Measurements from ENCODE around the gene IVD. TPM values are rescaled to one million over a fixed set of nuclear protein-coding genes. Genes with fewer than 3 reads are reported as not detected.

The IVD gene
- total and polyA plus RNA-seq, 4 experiments from 2014 or later: 25.7 to 62.2 (median 41.6) TPM

DNA sequence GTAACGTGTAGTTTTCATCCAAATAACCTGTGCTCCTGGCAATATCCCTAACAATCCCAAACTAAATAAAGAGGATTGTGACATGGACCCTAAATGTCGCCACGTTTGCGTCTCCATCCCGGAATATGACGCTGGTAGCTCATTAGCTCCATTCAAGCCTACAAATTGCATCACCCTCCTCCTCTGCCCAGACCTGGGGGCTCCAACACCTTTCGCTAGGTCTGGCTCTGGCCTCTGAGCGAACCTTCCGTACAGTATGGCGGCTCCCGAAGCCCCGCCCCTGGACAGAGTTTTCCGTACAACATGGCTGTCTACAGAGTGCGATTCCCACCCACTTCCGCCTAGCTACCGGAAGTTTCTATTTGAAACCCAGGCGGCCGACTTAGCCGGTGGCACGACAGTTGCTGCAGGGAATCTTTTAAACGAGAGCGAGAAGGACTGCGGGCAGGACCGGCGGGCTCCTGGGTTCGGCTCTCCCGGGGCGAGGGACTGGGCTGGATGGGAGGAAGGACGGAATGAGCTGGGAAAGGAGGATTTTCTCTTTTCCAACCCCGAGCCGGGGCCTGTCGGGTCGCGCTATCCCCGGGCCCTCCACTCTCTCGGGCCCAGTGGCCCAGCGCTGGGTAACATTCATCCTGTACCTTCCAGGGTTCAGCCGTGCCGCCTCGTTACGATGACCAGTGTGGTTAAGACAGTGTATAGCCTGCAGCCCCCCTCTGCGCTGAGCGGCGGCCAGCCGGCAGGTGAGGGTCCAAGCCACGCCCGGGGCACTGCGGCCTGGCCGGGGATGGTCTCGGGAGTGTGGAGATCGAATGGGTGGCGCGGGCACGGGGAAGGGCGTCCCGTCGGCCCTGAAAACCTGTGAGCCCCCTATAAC is 22.8 kb upstream of the IVD start, which contains the start of gene KNSTRN:
Gene KNSTRN (plus strand): TSS at position 142 of the 877 bp plus-strand sequence. CDS start 115 bp downstream, at position 257.
- peaks cover 0 to 2% of the 10 kb centered on the region in 2 donors for H3K27me3 Mint-ChIP-seq
- no peaks in the 10 kb centered on the region for H3K9me3 ChIP-seq (ENCODE audit: control insufficient read depth in 1 of 2, low read length in 2 of 2)
- H3K27me3 ChIP-seq (ENCODE audit: insufficient read depth, low read length): no peaks in the 10 kb centered on the region
- peak within 1 kb of the TSS; percentile 67 to 88 for H3K4me3 ChIP-seq (ENCODE audit: low read length in 2 of 2)
- peaks cover 13% of the 10 kb centered on the region for H3K36me3 ChIP-seq (ENCODE audit: insufficient read depth, low read length)
- ChIA-PET POLR2A (ENCODE audit: partially characterized antibody) (interaction anchor here (0.8 to 3.0 kb wide), 7 partner anchors 11 to 187 kb away, joined by 3 to 25 read pairs (median 3); partner anchors contain the start of genes IVD, PLCB2 and RPUSD2), CTCF (ENCODE audit: partially characterized antibody) (interaction anchor here (1.0 to 5.8 kb wide), 7 partner anchors 13 to 104 kb away, joined by 3 to 48 read pairs (median 3); no protein-coding TSS in a partner anchor)
- H3K4me1 Mint-ChIP-seq: peaks cover 10 to 20% (median 16%) of the 10 kb centered on the region in 4 donors
- peaks cover 10 to 15% of the 10 kb centered on the region in 2 donors for H3K36me3 Mint-ChIP-seq
- H3K4me1 ChIP-seq (ENCODE audit: insufficient read depth, low read length): peaks cover 11% of the 10 kb centered on the region
- H3K4me3 Mint-ChIP-seq: peak within 1 kb of the TSS; percentile 92 to 99 (median 96)
- peak within 1 kb of the TSS; percentile 69 for H3K27ac ChIP-seq (ENCODE audit: low read depth, low read length)
- H3K27ac Mint-ChIP-seq: peak within 1 kb of the TSS; percentile 71 to 93 (median 88)
- no peaks in the 10 kb centered on the region for H3K9me3 Mint-ChIP-seq
- intact Hi-C loops (cut with micrococcal nuclease): loop anchor here (1.0 to 5.0 kb wide), 4 partner anchors 22 to 1931 kb away; partner anchors contain the start of genes DISP2, FAM98B, INAFM2 and IVD
- peak; percentile 90 to 95 (median 91) for DNase-seq

DNA sequence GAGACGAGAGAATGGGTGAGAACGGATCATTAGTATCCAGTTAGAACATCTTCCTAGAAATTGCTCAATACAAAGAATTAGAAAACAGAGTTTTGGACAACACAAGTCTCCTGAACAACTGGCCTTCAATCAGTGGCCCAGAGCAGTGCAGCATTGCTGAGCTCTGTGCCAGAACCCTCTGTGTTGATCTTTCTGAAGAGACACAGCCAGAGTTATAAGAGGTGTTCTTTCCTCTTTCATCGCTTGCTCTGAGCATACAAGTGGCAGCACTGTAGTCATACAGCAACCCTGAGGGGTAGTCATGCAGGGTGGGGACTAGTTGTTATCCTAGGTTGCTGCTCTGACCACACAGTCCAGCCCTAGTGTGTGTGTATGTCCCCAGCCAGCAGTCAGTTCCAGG is 19.1 kb upstream of the IVD start:
- Mint-ChIP-seq H3K4me3 (no peak overlapping the region), H3K27me3 (no peaks in the 10 kb centered on the region), H3K4me1 (peaks cover 10 to 20% (median 15%) of the 10 kb centered on the region in 4 donors), H3K36me3 (peaks cover 27 to 33% of the 10 kb centered on the region in 2 donors), H3K9me3 (no peaks in the 10 kb centered on the region), H3K27ac (no peak overlapping the region)
- H3K27ac ChIP-seq (ENCODE audit: low read depth, low read length): no peak overlapping the region
- no peak overlapping the region for H3K4me3 ChIP-seq (ENCODE audit: low read length in 2 of 2)
- CTCF ChIA-PET (ENCODE audit: partially characterized antibody): interaction anchor here (0.9 to 1.7 kb wide), 4 partner anchors 19 to 121 kb away, joined by 3 to 4 read pairs (median 4); no protein-coding TSS in a partner anchor
- H3K27me3 ChIP-seq (ENCODE audit: insufficient read depth, low read length): no peaks in the 10 kb centered on the region
- H3K9me3 ChIP-seq (ENCODE audit: control insufficient read depth in 1 of 2, low read length in 2 of 2): no peaks in the 10 kb centered on the region
- intact Hi-C loops (cut with micrococcal nuclease): no loop called here
- DNase-seq: no peak
- H3K4me1 ChIP-seq (ENCODE audit: insufficient read depth, low read length): peaks cover 11% of the 10 kb centered on the region
- POLR2A ChIA-PET (ENCODE audit: partially characterized antibody): no interaction called here
- peaks cover 17% of the 10 kb centered on the region for H3K36me3 ChIP-seq (ENCODE audit: insufficient read depth, low read length)

DNA sequence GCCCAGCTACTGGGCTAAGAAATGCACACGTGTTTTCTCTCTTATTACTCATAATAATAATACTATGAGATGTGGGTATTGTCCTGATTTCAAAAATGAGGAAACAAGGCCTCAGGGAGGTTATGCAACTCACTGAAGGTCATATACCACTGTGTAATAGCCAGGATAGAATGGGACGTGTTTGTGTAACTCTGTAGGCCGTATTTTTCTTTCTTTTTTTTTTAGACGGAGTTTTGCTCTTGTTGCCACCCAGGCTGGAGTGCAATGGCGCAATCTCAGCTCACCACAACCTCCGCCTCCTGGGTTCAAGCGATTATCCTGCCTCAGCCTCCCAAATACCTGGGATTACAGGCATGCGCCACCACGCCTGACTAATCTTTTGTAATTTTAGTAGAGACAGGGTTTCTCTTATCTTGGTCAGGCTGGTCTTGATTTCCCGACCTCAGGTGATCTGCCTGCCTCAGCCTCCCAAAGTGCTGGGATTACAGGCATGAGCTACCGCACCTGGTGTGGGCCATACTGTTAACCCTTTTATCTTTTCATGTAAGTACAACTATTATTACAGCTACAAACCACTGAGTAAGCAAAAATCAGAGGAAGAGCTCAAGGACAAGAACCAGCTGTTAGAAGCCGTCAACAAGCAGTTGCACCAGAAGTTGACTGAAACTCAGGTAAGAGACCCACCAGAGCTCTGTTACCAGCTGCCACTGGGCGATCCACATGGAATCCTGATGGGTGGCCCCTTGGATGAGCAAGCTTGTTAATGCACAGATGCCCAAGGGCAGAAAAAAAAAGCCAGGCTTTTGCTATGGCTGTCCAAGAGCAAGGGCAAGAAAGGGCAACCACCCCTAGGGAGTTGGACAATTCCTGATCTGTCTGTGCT is 16.4 kb upstream of the IVD start:
- POLR2A ChIA-PET (ENCODE audit: partially characterized antibody): interaction anchor here (0.8 to 1.1 kb wide), 2 partner anchors 9 to 28 kb away, joined by 3 read pairs; no protein-coding TSS in a partner anchor
- Histone ChIP-seq H3K4me1 (ENCODE audit: insufficient read depth, low read length) (no peaks in the 10 kb centered on the region), H3K4me3 (ENCODE audit: low read length in 2 of 2) (no peak overlapping the region), H3K9me3 (ENCODE audit: control insufficient read depth in 1 of 2, low read length in 2 of 2) (no peaks in the 10 kb centered on the region), H3K36me3 (ENCODE audit: insufficient read depth, low read length) (peaks cover 17% of the 10 kb centered on the region), H3K27ac (ENCODE audit: low read depth, low read length) (no peak overlapping the region), H3K27me3 (ENCODE audit: insufficient read depth, low read length) (no peaks in the 10 kb centered on the region)
- CTCF ChIA-PET (ENCODE audit: partially characterized antibody): interaction anchor here (0.8 to 2.6 kb wide), 2 partner anchors 9 to 19 kb away, joined by 3 to 12 read pairs; no protein-coding TSS in a partner anchor
- peaks cover 44 to 48% of the 10 kb centered on the region in 2 donors for H3K36me3 Mint-ChIP-seq
- peak overlapping the region in 3 of 7 donors; percentile 32 to 51 (median 50) for H3K27ac Mint-ChIP-seq
- H3K4me3 Mint-ChIP-seq: no peak overlapping the region
- intact Hi-C loops (cut with micrococcal nuclease): no loop called here
- no peaks in the 10 kb centered on the region for H3K9me3 Mint-ChIP-seq
- no peaks in the 10 kb centered on the region for H3K27me3 Mint-ChIP-seq
- peaks cover 0 to 5% (median 1%) of the 10 kb centered on the region in 4 donors for H3K4me1 Mint-ChIP-seq
- DNase-seq: no peak

DNA sequence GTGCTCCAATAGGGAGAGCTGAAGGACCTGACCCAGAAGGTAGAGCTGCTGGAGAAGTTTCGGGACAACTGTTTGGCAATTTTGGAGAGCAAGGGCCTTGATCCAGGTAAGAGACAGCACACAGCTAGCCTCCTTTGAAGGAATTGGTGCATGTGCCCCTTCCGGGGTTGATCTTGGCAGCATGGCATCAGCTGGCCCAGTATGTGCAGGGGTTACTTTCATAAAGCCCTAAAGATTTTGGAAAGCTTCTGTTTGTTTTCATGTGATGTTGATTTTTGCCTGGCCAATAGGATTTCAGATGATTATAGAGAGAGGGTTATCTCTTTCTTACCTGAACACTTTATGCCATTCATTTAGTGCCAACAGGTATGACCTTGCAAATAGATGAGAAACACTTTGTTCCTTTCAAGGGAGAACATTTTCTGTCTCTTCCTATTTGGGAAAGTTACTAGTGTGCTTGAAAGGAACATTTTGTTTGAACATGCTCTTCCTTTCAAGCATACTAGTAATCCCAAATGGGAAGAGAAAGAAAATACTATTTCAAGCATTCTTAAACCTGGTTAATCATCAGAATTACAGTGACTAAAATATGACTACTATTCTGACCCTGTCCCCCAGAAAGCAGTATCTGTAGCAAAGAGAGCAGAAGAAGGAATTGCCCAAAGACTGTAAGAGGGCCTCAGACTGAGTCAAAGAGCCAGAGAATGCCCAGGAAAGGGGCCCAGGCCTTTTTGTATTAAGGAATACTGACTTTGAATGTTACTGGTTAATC is 15.6 kb upstream of the IVD start:
- H3K27ac ChIP-seq (ENCODE audit: low read depth, low read length): no peak overlapping the region
- Mint-ChIP-seq H3K4me3 (no peak overlapping the region), H3K9me3 (no peaks in the 10 kb centered on the region), H3K4me1 (no peaks in the 10 kb centered on the region), H3K27ac (peak overlapping the region in 4 of 7 donors; percentile 32 to 63 (median 50)), H3K36me3 (peaks cover 44 to 47% of the 10 kb centered on the region in 2 donors), H3K27me3 (no peaks in the 10 kb centered on the region)
- ChIA-PET CTCF (ENCODE audit: partially characterized antibody) (interaction anchor here (0.8 to 2.6 kb wide), 2 partner anchors 8 to 20 kb away, joined by 3 to 12 read pairs; no protein-coding TSS in a partner anchor), POLR2A (ENCODE audit: partially characterized antibody) (interaction anchor here (0.8 to 1.1 kb wide), 2 partner anchors 8 to 27 kb away, joined by 3 read pairs; no protein-coding TSS in a partner anchor)
- H3K9me3 ChIP-seq (ENCODE audit: control insufficient read depth in 1 of 2, low read length in 2 of 2): no peaks in the 10 kb centered on the region
- H3K36me3 ChIP-seq (ENCODE audit: insufficient read depth, low read length): peaks cover 17% of the 10 kb centered on the region
- no peak for DNase-seq
- H3K27me3 ChIP-seq (ENCODE audit: insufficient read depth, low read length): no peaks in the 10 kb centered on the region
- no peaks in the 10 kb centered on the region for H3K4me1 ChIP-seq (ENCODE audit: insufficient read depth, low read length)
- intact Hi-C loops (cut with micrococcal nuclease): no loop called here
- H3K4me3 ChIP-seq (ENCODE audit: low read length in 2 of 2): no peak overlapping the region

DNA sequence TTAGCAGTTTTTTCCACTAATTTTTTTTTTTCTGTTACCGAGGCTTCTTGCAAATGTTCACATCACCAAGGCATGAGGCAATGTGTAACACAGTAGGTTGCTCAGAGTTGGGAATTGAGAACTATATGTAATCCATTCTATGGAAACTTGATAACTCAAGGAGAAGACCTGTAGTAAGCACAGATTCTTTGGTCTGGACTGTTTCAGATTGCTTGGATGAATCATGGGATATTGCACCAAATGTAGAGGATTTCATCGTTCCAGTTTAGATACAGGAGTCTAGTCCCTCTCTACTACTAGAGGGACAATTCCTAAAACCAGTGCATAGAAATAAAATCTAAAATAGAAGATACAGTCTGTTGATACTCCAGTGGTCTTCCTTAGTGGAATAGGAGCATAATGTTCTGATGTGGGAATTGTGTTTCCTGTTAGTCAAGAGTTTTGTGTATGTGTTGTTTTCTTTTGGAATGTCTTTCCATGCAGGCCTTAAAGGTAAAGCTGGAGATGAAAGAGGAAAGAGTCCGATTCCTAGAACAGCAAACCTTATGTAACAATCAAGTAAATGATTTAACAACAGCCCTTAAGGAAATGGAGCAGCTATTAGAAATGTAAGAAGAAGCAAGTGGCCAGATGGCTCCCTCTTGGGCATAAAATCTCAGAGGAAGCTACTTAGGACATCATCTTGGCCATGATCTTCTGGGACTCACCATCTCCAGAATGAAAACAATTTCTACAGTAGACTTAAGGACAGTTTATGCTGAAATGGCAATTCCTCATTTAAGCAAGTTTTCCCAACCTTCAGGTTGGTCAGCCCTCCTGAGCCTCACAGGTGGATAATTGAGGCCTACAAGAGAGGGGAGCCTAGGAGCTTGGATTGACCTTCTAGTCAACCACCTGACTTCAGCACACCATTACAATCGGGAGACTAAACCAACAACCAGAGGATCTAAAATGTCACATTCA is 12.3 kb upstream of the IVD start:
- H3K4me1 ChIP-seq (ENCODE audit: insufficient read depth, low read length): peaks cover 5% of the 10 kb centered on the region
- H3K27me3 Mint-ChIP-seq: no peaks in the 10 kb centered on the region

More for the DNA sequence above, 12.3 kb upstream of the IVD start:
- Mint-ChIP-seq H3K36me3 (peaks cover 32 to 37% of the 10 kb centered on the region in 2 donors), H3K9me3 (no peaks in the 10 kb centered on the region), H3K27ac (peak overlapping the region in 1 of 7 donors; percentile 20), H3K4me3 (no peak overlapping the region), H3K4me1 (peaks cover 3 to 8% (median 5%) of the 10 kb centered on the region in 4 donors)
- intact Hi-C loops (cut with micrococcal nuclease): no loop called here
- Histone ChIP-seq H3K4me3 (ENCODE audit: low read length in 2 of 2) (no peak overlapping the region), H3K27ac (ENCODE audit: low read depth, low read length) (no peak overlapping the region), H3K27me3 (ENCODE audit: insufficient read depth, low read length) (no peaks in the 10 kb centered on the region), H3K36me3 (ENCODE audit: insufficient read depth, low read length) (peaks cover 5% of the 10 kb centered on the region), H3K9me3 (ENCODE audit: control insufficient read depth in 1 of 2, low read length in 2 of 2) (no peaks in the 10 kb centered on the region)
- ChIA-PET POLR2A (ENCODE audit: partially characterized antibody) (no interaction called here), CTCF (ENCODE audit: partially characterized antibody) (no interaction called here)
- no peak for DNase-seq

All from CD4-positive, alpha-beta memory T cell (primary cell).